Adrenal gland (tissue), 5 donors: ENCODE measurements around the gene DGCR8.

Experiments used
- POLR2A ChIP-seq, 2 donors: fragments of 450-650 bp; IDR thresholded peaks; one replicate each; pipeline ENCODE4 v1.6.1; 2017; ENCODE audit warnings: antibody characterized with exemption in 2 of 2, mild to moderate bottlenecking in 2 of 2, moderate library complexity in 1 of 2
- TF ChIP-seq, protein P1 (sequence below), 6 experiments: fragments of 450-650 bp in 4 of 6; fragments of 200-600 bp in 2 of 6; sonication (generic) in 1 of 6; IDR thresholded peaks; 1 replicate in 5 of 6; 2 replicates in 1 of 6; pipeline versions ENCODE4 v1.5.1 to v1.8.0; 2016 to 2021; ENCODE audit warnings: antibody characterized with exemption in 6 of 6, mild to moderate bottlenecking in 2 of 6, moderate library complexity in 1 of 6
- donor health status: DM: no; HTN: no; CAD: no.

DNA sequence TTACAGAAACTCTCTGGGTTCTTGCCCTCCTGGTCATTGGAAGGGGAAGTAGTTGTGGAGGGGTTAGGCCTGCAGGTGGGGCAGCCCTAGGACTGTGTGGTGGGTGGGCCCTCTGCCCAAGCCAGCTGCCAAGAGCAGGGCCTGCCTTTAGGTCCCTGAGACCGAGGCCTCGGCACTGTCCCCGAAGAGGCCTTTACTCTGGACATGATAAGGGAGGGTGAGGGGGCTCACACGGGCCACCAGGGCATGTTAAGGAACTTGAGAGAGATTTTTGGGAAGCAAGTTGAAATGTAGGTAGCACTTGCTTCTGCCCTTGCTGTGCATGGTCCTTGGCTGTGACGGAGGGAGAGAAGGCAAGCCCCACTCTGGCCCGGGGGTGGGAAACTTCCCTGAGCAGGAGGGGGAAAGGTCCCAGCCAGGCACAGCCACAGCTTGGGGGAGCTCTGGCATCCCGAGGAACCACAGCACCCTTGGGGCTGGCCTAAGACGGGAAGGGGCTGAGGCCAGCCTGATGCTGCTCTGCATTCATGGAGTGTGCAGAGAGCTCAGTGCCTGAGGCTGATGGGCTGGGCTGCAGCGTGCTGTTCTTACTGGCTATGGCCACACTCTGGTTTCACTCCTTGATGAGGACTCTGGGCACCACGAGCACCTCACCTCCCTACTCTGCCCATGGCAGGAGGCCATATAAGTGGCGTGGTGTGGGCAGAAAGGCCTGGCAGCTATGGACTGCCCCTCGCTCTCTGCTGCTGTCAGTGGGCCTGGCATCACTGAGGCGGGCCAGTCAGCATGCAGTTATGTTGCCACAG is 28.1 kb downstream of the DGCR8 start:
- TF ChIP-seq, protein P1, sequence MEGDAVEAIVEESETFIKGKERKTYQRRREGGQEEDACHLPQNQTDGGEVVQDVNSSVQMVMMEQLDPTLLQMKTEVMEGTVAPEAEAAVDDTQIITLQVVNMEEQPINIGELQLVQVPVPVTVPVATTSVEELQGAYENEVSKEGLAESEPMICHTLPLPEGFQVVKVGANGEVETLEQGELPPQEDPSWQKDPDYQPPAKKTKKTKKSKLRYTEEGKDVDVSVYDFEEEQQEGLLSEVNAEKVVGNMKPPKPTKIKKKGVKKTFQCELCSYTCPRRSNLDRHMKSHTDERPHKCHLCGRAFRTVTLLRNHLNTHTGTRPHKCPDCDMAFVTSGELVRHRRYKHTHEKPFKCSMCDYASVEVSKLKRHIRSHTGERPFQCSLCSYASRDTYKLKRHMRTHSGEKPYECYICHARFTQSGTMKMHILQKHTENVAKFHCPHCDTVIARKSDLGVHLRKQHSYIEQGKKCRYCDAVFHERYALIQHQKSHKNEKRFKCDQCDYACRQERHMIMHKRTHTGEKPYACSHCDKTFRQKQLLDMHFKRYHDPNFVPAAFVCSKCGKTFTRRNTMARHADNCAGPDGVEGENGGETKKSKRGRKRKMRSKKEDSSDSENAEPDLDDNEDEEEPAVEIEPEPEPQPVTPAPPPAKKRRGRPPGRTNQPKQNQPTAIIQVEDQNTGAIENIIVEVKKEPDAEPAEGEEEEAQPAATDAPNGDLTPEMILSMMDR (IDR thresholded peaks at IDR 0.05) = no peak
- TF ChIP-seq POLR2A (IDR thresholded peaks at IDR 0.05) = no peak
